ENCODE results near the gene GIN1.

- TF ChIP-seq CTCF (IDR thresholded peaks at IDR 0.05) (peak; percentile 91), ERG (CRISPR knock-in tag; IDR thresholded peaks at IDR 0.05) (no peak), ZSCAN18 (CRISPR knock-in tag; IDR thresholded peaks at IDR 0.05) (no peak), USF2 (CRISPR knock-in tag; IDR thresholded peaks at IDR 0.05) (no peak), ZNF671 (CRISPR knock-in tag; IDR thresholded peaks at IDR 0.05) (no peak), SP1 (CRISPR knock-in tag; conservative IDR thresholded peaks at IDR 0.05) (no peak)
Observed at GRCh38 chr5:103139264-103139865, 19.4 kb upstream of the GIN1 start.
